Measurements from ENCODE around the gene HDAC11. TPM values are rescaled to one million over a fixed set of nuclear protein-coding genes. Genes with fewer than 3 reads are reported as not detected.

HDAC11 gene
- total RNA-seq, 1 donor from 2014 or later = 18.2 TPM

DNA sequence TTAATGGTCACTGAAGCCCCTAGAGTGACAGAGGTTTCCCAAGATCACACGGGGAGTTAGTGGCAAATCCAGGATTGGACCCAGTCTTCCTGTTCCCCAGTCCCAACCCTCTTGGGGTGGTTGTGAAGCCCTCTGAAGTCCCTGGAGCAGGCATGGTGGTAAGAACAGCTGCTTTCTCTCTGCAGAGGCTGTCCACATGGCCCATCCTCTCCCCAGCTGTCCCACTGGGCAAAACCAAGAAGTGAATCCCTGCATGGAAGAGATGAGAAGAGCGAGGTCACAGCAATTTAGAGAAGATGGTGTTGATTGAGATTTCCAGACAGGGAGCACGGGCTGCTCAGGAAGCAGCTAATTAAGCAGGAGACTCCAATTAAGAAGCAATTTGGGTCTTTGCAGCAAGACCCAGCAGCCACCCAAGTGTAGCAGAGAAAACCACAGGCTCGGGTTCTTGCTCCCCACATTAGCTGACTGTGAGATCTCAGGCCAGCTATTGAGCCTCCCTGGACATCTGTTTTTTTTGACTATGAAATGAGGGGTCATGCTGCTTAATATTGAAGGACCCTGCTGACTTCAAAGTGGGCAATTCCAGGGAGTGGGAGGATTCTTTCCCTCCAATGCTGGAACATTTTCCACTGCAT, 14.8 kb upstream of the HDAC11 start:
- Histone ChIP-seq H3K27ac (no peak overlapping the region), H3K9me3 (no peaks in the 10 kb centered on the region), H3K27me3 (ENCODE audit: low read depth) (no peaks in the 10 kb centered on the region), H3K36me3 (no peaks in the 10 kb centered on the region), H3K4me3 (no peak overlapping the region), H3K4me1 (no peaks in the 10 kb centered on the region)
- DNase-seq = no peak
- TF ChIP-seq, protein P1, sequence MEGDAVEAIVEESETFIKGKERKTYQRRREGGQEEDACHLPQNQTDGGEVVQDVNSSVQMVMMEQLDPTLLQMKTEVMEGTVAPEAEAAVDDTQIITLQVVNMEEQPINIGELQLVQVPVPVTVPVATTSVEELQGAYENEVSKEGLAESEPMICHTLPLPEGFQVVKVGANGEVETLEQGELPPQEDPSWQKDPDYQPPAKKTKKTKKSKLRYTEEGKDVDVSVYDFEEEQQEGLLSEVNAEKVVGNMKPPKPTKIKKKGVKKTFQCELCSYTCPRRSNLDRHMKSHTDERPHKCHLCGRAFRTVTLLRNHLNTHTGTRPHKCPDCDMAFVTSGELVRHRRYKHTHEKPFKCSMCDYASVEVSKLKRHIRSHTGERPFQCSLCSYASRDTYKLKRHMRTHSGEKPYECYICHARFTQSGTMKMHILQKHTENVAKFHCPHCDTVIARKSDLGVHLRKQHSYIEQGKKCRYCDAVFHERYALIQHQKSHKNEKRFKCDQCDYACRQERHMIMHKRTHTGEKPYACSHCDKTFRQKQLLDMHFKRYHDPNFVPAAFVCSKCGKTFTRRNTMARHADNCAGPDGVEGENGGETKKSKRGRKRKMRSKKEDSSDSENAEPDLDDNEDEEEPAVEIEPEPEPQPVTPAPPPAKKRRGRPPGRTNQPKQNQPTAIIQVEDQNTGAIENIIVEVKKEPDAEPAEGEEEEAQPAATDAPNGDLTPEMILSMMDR (IDR thresholded peaks at IDR 0.05) = no peak
- intact Hi-C loops (cut with DNase I) = no loop called here
- ATAC-seq = no peak

GRCh38 chr3:13466781-13467180, 13.3 kb upstream of the HDAC11 start:
- ATAC-seq = no peak
- intact Hi-C loops (cut with DNase I) = no loop called here
- no peak overlapping the region for H3K4me3 ChIP-seq

DNA sequence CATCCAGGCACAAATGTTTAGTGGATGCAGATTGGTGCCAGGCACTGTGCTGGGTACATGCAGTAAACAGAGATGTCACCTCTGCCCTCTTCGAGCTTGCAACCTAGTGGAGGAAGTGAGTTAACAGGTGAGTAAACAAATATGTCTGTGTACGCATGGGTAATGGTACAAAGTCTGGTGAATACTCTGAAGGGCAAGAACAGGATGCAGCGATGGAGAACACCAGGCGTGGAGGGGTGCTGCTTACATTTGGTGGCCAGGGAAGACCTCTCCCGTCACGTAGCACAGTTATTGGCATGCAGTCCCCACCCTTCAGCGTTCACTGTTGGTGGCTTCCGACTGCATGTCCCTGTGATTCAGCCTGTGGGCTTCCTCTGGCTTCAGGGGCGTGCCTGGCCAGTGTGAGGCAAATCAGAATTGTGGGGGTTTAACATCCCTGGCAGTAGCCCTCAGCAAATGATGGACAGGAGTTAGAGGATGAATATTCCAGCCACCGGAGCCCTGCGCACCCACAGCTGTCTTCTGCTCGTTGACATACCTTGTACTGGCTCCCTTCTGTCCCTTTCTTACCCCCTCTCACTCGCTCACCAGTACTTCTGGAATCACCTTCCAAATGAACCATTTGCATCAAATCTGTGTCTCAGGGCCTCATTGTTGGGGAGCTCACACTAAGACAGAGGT, 9.1 kb upstream of the HDAC11 start:
- no peak for ATAC-seq
- no peak overlapping the region for H3K27ac ChIP-seq
- H3K9me3 ChIP-seq = no peaks in the 10 kb centered on the region
- intact Hi-C loops (cut with DNase I) = no loop called here
- H3K27me3 ChIP-seq (ENCODE audit: low read depth) = peaks cover 3% of the 10 kb centered on the region
- no peaks in the 10 kb centered on the region for H3K4me1 ChIP-seq
- DNase-seq = no peak
- no peaks in the 10 kb centered on the region for H3K36me3 ChIP-seq
- TF ChIP-seq, protein P1 (IDR thresholded peaks at IDR 0.05) = no peak
- no peak overlapping the region for H3K4me3 ChIP-seq

More at GRCh38 chr3:13466781-13467180, 13.3 kb upstream of the HDAC11 start:
- Histone ChIP-seq H3K27ac (no peak overlapping the region), H3K9me3 (no peaks in the 10 kb centered on the region), H3K36me3 (no peaks in the 10 kb centered on the region), H3K4me1 (no peaks in the 10 kb centered on the region), H3K27me3 (ENCODE audit: low read depth) (no peaks in the 10 kb centered on the region)
- TF ChIP-seq, protein P1 (IDR thresholded peaks at IDR 0.05) = no peak
- no peak for DNase-seq

GRCh38 chr3:13472286-13472685, 7.8 kb upstream of the HDAC11 start:
- intact Hi-C loops (cut with DNase I) = no loop called here
- Histone ChIP-seq H3K27me3 (ENCODE audit: low read depth) (peaks cover 3% of the 10 kb centered on the region), H3K27ac (no peak overlapping the region), H3K9me3 (no peaks in the 10 kb centered on the region), H3K4me1 (no peaks in the 10 kb centered on the region), H3K4me3 (no peak overlapping the region), H3K36me3 (no peaks in the 10 kb centered on the region)
- no peak for ATAC-seq
- no peak for DNase-seq
- TF ChIP-seq, protein P1 (IDR thresholded peaks at IDR 0.05) = no peak

DNA sequence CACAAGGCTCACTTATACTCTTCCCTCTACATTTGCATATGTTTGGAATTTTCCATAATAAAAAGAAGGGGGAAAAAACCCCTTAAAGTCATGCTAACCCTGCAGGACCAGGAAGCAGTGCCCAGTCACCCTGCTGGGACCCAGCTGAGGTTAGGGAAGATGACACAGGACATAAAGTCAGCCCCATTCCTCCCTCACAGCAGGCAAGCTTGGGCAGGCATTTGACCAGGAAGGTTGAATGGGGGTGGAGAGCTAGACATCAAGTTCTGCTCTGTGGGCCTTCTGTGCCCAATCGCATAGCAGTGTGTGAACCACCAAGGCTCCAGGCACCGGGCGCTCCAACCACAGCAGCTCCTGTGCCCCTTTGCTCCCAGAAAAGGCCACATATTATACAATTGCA, 7.1 kb upstream of the HDAC11 start:
- ATAC-seq (no peak), DNase-seq (no peak)
- TF ChIP-seq, protein P1 (IDR thresholded peaks at IDR 0.05) = no peak
- Histone ChIP-seq H3K4me3 (no peak overlapping the region), H3K36me3 (no peaks in the 10 kb centered on the region), H3K27ac (no peak overlapping the region), H3K4me1 (no peaks in the 10 kb centered on the region), H3K9me3 (no peaks in the 10 kb centered on the region), H3K27me3 (ENCODE audit: low read depth) (peaks cover 3% of the 10 kb centered on the region)
- intact Hi-C loops (cut with DNase I) = no loop called here
